GM12878 (cell line): Measurements from ENCODE around the gene IL1RL2. TPM values are rescaled to one million over a fixed set of nuclear protein-coding genes. Genes with fewer than 3 reads are reported as not detected.

ENCODE experiments used
- ATAC-seq: fragments of 200-7000 bp; cut with Tn5 transposase; 3 replicates; pipeline ENCODE4 v1.9.1; 2020; ENCODE audit warnings: mild to moderate bottlenecking, moderate library complexity
- BruUV-seq: library from RNA; stranded (reverse); fragments of 400-500 nt; replicated peaks from 2 replicates; lab custom pipeline; 2021; lab: Mats Ljungman, UMichigan
- CTCF ChIA-PET: fragments of 300-600 bp; sonication (Branson Sonifier 250); formaldehyde crosslinking; extraction: SDS; loops from one replicate; lab custom pipeline; 2021; ENCODE audit warnings: inconsistent platforms; lab: Yijun Ruan, JAX
- POLR2A ChIA-PET: fragments of 350-600 bp; formaldehyde crosslinking; extraction: SDS; loops from one replicate; lab custom pipeline; 2021; ENCODE audit warnings: inconsistent platforms; lab: Charles Lee
- RAD21 ChIA-PET: fragments of 300-600 bp; sonication (Branson Sonifier 250); formaldehyde crosslinking; loops from one replicate; lab custom pipeline; 2023; ENCODE audit warnings: antibody characterized with exemption; ENCODE audit not compliant: unreplicated experiment; lab: Charles Lee
- SMC1A ChIA-PET: fragments of 300-600 bp; sonication (Branson Sonifier 250); formaldehyde crosslinking; loops from one replicate; lab custom pipeline; 2023; ENCODE audit not compliant: unreplicated experiment, uncharacterized antibody; lab: Charles Lee
- DNase-seq: peaks from one replicate; pipeline ENCODE4 v3.0.0-alpha.2; 2011; ENCODE audit warnings: low read depth, low spot score
- FAIRE-seq: peaks from 3 replicates; lab custom pipeline; 2011; peaks lifted over from hg19 to GRCh38; lab: Jason Lieb, UNC
- H2AFZ ChIP-seq: 2 replicates; pipeline ENCODE4 v1.6.0; 2011; ENCODE audit warnings: low read depth, low read length, control low read depth; ENCODE audit not compliant: control insufficient read depth
- H3K27ac ChIP-seq: 2 replicates; pipeline ENCODE4 v1.5.1; 2011; ENCODE audit warnings: control low read depth; ENCODE audit not compliant: control insufficient read depth, insufficient read depth
- H3K27me3 ChIP-seq, 2 experiments: replicated peaks in 1 of 2; 2 replicates each; pipeline versions ENCODE4 v1.6.0 to v1.6.1; 2011; ENCODE audit warnings: low read length in 1 of 2; ENCODE audit not compliant: control insufficient read depth in 2 of 2, insufficient read depth in 2 of 2
- H3K36me3 ChIP-seq, 2 experiments: 2 replicates each; pipeline ENCODE4 v1.5.1; 2011; ENCODE audit warnings: low read length in 1 of 2; ENCODE audit not compliant: control insufficient read depth in 2 of 2, insufficient read depth in 2 of 2
- H3K4me1 ChIP-seq: 2 replicates; pipeline ENCODE4 v1.6.1; 2011; ENCODE audit warnings: mild to moderate bottlenecking, low read length, moderate library complexity, mixed read lengths; ENCODE audit not compliant: control insufficient read depth, insufficient read depth
- H3K4me2 ChIP-seq: 2 replicates; pipeline ENCODE4 v1.6.0; 2011; ENCODE audit warnings: control low read depth; ENCODE audit not compliant: control insufficient read depth, insufficient read depth
- H3K4me3 ChIP-seq: fragments of 200-600 bp; sonication (generic); 2 replicates; pipeline ENCODE4 v1.5.1; 2016
- H3K79me2 ChIP-seq: 2 replicates; pipeline ENCODE4 v1.6.0; 2011; ENCODE audit warnings: low read length; ENCODE audit not compliant: control insufficient read depth, insufficient read depth
- H3K9ac ChIP-seq: 2 replicates; pipeline ENCODE4 v1.8.0; 2011; ENCODE audit warnings: low read length, control low read depth, mixed read lengths; ENCODE audit not compliant: control insufficient read depth, insufficient read depth
- H3K9me3 ChIP-seq: replicated peaks from 3 replicates; pipeline ENCODE4 v1.5.1; 2011; ENCODE audit warnings: mild to moderate bottlenecking, low read length; ENCODE audit not compliant: control insufficient read depth, insufficient read depth
- H4K20me1 ChIP-seq: 2 replicates; pipeline ENCODE4 v1.6.0; 2011; ENCODE audit not compliant: control insufficient read depth, insufficient read depth
- BHLHE40 ChIP-seq, 2 experiments: fragments of 450-650 bp in 1 of 2; IDR thresholded peaks; 2 replicates each; pipeline ENCODE4 v1.6.1; 2011 to 2017; ENCODE audit warnings: low read depth in 2 of 2, borderline replicate concordance in 1 of 2, improper control_type of control experiment in 1 of 2, low read length in 1 of 2, mild to moderate bottlenecking in 1 of 2
- CBFB ChIP-seq: IDR thresholded peaks from 2 replicates; pipeline ENCODE4 v1.6.1; 2016; ENCODE audit warnings: antibody characterized with exemption, low read depth
- HCFC1 ChIP-seq: fragments of 150-350 bp; IDR thresholded peaks from 2 replicates; pipeline ENCODE4 v1.6.1; 2014; ENCODE audit warnings: low read length
- IKZF2 ChIP-seq, 2 experiments: fragments of 450-650 bp; IDR thresholded peaks; 2 replicates each; pipeline ENCODE4 v1.6.1; 2017; ENCODE audit warnings: mild to moderate bottlenecking in 2 of 2, moderate library complexity in 2 of 2
- MEF2B ChIP-seq: fragments of 450-650 bp; IDR thresholded peaks from 2 replicates; pipeline ENCODE4 v1.6.1; 2018; ENCODE audit warnings: mild to moderate bottlenecking, moderate library complexity; ENCODE audit not compliant: partially characterized antibody, poor library complexity, severe bottlenecking
- POLR2AphosphoS5 ChIP-seq: IDR thresholded peaks from 2 replicates; pipeline ENCODE4 v1.6.1; 2011; ENCODE audit warnings: mild to moderate bottlenecking, low read length, inconsistent platforms
- SMARCA5 ChIP-seq: fragments of 450-650 bp; IDR thresholded peaks from 2 replicates; pipeline ENCODE4 v1.6.1; 2017; ENCODE audit warnings: mild to moderate bottlenecking
- SPI1 ChIP-seq: IDR thresholded peaks from 2 replicates; pipeline ENCODE4 v1.6.1; 2011; ENCODE audit warnings: low read depth, mild to moderate bottlenecking, low read length, moderate library complexity, borderline replicate concordance; ENCODE audit not compliant: insufficient read depth
- SRF ChIP-seq, 2 experiments: IDR thresholded peaks; 2 replicates each; pipeline ENCODE4 v1.6.1; 2011; ENCODE audit warnings: low read depth in 2 of 2, low read length in 2 of 2, mild to moderate bottlenecking in 1 of 2, moderate library complexity in 1 of 2
- STAT3 ChIP-seq: IDR thresholded peaks from 2 replicates; pipeline ENCODE4 v1.6.1; 2011; ENCODE audit warnings: low read depth, low read length, improper control_type of control experiment
- TBL1XR1 ChIP-seq: IDR thresholded peaks from 2 replicates; pipeline ENCODE4 v1.6.1; 2012; ENCODE audit warnings: low read depth, low read length, improper control_type of control experiment
- YY1 ChIP-seq: IDR thresholded peaks from 2 replicates; pipeline ENCODE4 v1.6.1; 2011; ENCODE audit warnings: low read depth, mild to moderate bottlenecking, low read length
- ZSCAN29 ChIP-seq: fragments of 450-650 bp; IDR thresholded peaks from 2 replicates; pipeline ENCODE4 v1.6.1; 2017; ENCODE audit warnings: mild to moderate bottlenecking, moderate library complexity
- WGBS: methylation state at CpG from one replicate; pipeline ENCODE4 v1.1.6; 2016; ENCODE audit warnings: low lambda C conversion rate; ENCODE audit not compliant: insufficient replicate concordance, insufficient coverage; ENCODE audit errors: missing lambda C conversion rate; 5-methylcytosine and 5-hydroxymethylcytosine counted together
- in situ Hi-C: fragments of 300-500 bp; cut with MboI; formaldehyde crosslinking; loops from 9 replicates; pipeline ENCODE4 v1.14.3; 2018; ENCODE audit warnings: mixed read lengths
- intact Hi-C: fragments of 100-400 bp; cut with micrococcal nuclease; formaldehyde crosslinking; loops from one replicate; pipeline ENCODE4 v1.14.2; 2022; ENCODE audit not compliant: unreplicated experiment
- polyA plus RNA-seq, 11 experiments: library from polyadenylated mRNA; depleted of rRNA in 4 of 11; unstranded in 6 of 11; stranded (reverse) in 5 of 11; fragments of >200 nt; fragmentation: Nextera tagmentation in 4 of 11; fragmentation: Illumina TruSeq in 1 of 11; extraction: Ambion mirVana in 4 of 11; extraction: Trizol in 1 of 11; gene quantifications; 1 replicate in 1 of 11; 2 replicates in 10 of 11; pipeline versions ENCODE4 v1.2.1 to v1.2.3, GENCODE V29; 2011 to 2016; ENCODE audit warnings: inconsistent platforms in 2 of 11, missing spikeins in 2 of 11, low read depth in 1 of 11
- total RNA-seq, 4 experiments: library from RNA; depleted of rRNA in 3 of 4; stranded (reverse); fragments of >200 nt in 3 of 4; fragmentation: Illumina TruSeq in 1 of 4; extraction: Trizol in 1 of 4; gene quantifications; 2 replicates each; pipeline versions ENCODE4 v1.2.1 to v1.2.3, GENCODE V29; 2013 to 2021

Gene IL1RL2
- total and polyA plus RNA-seq, 10 of the 15 experiments (the other 5 are each of a cell fraction or from before 2014, with no cell fraction given), result not detected

GRCh38 chr2:102258025-102258385 lies 71.2 kb downstream of the IL1RL2 start:
- ChIA-PET POLR2A (no interaction called here), RAD21 (no interaction called here)
- H3K79me2 ChIP-seq, result no peaks in the 10 kb centered on the region
- no peak overlapping the region for H3K4me2 ChIP-seq
- no peak for DNase-seq
- intact Hi-C loops, result no loop called here
- BruUV-seq, result no TSS peak
- TF ChIP-seq SMARCA5, result no peak
- TF ChIP-seq, all 136 proteins: peak for 0
- Histone ChIP-seq H3K27ac (no peak overlapping the region), H3K9ac (no peak overlapping the region), H3K27me3 (no peaks in the 10 kb centered on the region), H4K20me1 (no peaks in the 10 kb centered on the region), H2AFZ (no peak overlapping the region), H3K36me3 (no peaks in the 10 kb centered on the region), H3K9me3 (no peaks in the 10 kb centered on the region; the same call in 2 of the 3 replicates), H3K4me3 (no peak overlapping the region), H3K4me1 (no peaks in the 10 kb centered on the region)
- CTCF ChIA-PET, result interaction anchor here (1.0 to 2.4 kb wide), 3 partner anchors 17 to 252 kb away, joined by 3 to 6 read pairs (median 3); no protein-coding TSS in a partner anchor
- in situ Hi-C loops, result no loop called here
- SMC1A ChIA-PET, result interaction anchor here (1.5 kb wide), 1 partner anchor 11 kb away, joined by 6 read pairs; no protein-coding TSS in a partner anchor
- ATAC-seq, result no peak
- 56% methylated on average over 2 of the region's 2 CpGs for WGBS
- FAIRE-seq, result no peak

GRCh38 chr2:102258386-102259074 lies 71.7 kb downstream of the IL1RL2 start:
- H3K79me2 ChIP-seq, result no peaks in the 10 kb centered on the region
- TF ChIP-seq TBL1XR1 (no peak), SRF (IDR thresholded peaks at IDR 0.05; ENCODE audit: low read depth in 2 of 2, low read length in 2 of 2) (no peak), HCFC1 (no peak), STAT3 (no peak), IKZF2 (IDR thresholded peaks at IDR 0.05) (peak in 1 of 2 experiments; percentile 23; a peak in 1 of 4 replicates), SPI1 (no peak), YY1 (no peak), ZSCAN29 (no peak), BHLHE40 (IDR thresholded peaks at IDR 0.05; ENCODE audit: borderline replicate concordance in 1 of 2, low read depth in 2 of 2, low read length in 1 of 2) (no peak), CBFB (no peak), POLR2AphosphoS5 (no peak), MEF2B (peak; percentile 24)
- TF ChIP-seq, all 136 proteins: peak for 2
- DNase-seq, result no peak
- H3K27ac ChIP-seq, result no peak overlapping the region
- no peak overlapping the region for H2AFZ ChIP-seq
- intact Hi-C loops (no loop called here), in situ Hi-C loops (no loop called here)
- BruUV-seq, result no TSS peak
- ChIA-PET RAD21 (interaction anchor here (1.3 kb wide), 1 partner anchor 18 kb away, joined by 3 read pairs; no protein-coding TSS in a partner anchor), CTCF (interaction anchor here (1.1 to 2.4 kb wide), 2 partner anchors 18 to 252 kb away, joined by 3 to 6 read pairs; no protein-coding TSS in a partner anchor), POLR2A (no interaction called here), SMC1A (interaction anchor here (1.5 kb wide), 1 partner anchor 11 kb away, joined by 6 read pairs; no protein-coding TSS in a partner anchor)
- ATAC-seq, result peak; percentile 77
- H3K9me3 ChIP-seq, result no peaks in the 10 kb centered on the region; the same call in 2 of the 3 replicates
- no peak overlapping the region for H3K4me3 ChIP-seq
- H3K36me3 ChIP-seq, result no peaks in the 10 kb centered on the region
- H3K4me2 ChIP-seq, result no peak overlapping the region
- H4K20me1 ChIP-seq, result no peaks in the 10 kb centered on the region
- no peak overlapping the region for H3K9ac ChIP-seq
- WGBS, result 0% methylated on average over 3 of the region's 3 CpGs
- FAIRE-seq, result no peak
- no peaks in the 10 kb centered on the region; a peak in 1 of 4 replicates for H3K27me3 ChIP-seq
- no peaks in the 10 kb centered on the region for H3K4me1 ChIP-seq
